Measurements from ENCODE around the gene TAOK1.

DNA sequence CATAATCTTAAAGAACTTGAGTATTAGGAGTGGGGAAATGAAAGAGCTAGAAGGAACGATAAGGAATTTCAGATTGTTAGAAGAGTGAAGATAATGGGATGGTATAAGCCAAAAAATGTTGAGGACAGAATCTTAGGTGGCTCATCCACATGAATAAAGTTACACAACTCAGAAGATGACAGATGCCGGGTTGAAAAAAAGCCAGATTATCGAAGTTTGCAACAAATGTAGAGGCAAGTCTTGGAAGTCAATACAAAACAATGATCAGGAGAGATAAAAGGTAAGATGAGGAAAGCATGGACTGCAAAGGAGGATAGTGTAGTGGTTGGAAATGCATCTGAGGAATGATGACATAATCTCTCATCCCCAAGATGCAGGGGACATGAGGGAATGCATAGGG is 45.1 kb upstream of the TAOK1 start:
- no peak for TF ChIP-seq POLR2A (IDR thresholded peaks at IDR 0.05)
- TF ChIP-seq, protein P1, sequence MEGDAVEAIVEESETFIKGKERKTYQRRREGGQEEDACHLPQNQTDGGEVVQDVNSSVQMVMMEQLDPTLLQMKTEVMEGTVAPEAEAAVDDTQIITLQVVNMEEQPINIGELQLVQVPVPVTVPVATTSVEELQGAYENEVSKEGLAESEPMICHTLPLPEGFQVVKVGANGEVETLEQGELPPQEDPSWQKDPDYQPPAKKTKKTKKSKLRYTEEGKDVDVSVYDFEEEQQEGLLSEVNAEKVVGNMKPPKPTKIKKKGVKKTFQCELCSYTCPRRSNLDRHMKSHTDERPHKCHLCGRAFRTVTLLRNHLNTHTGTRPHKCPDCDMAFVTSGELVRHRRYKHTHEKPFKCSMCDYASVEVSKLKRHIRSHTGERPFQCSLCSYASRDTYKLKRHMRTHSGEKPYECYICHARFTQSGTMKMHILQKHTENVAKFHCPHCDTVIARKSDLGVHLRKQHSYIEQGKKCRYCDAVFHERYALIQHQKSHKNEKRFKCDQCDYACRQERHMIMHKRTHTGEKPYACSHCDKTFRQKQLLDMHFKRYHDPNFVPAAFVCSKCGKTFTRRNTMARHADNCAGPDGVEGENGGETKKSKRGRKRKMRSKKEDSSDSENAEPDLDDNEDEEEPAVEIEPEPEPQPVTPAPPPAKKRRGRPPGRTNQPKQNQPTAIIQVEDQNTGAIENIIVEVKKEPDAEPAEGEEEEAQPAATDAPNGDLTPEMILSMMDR (IDR thresholded peaks at IDR 0.05): no peak
